DMS153 (cell line): ENCODE measurements around the gene PTPRD.
"Not testable (repeated sequence)": the region's sequence is repeated elsewhere in the genome, so short reads cannot be mapped to it uniquely, and the experiment has no call there.

Experiments used
- DNase-seq: peaks from one replicate; lab custom pipeline; 2025; lab: John Stamatoyannopoulos, UW

Gene PTPRD

DNA sequence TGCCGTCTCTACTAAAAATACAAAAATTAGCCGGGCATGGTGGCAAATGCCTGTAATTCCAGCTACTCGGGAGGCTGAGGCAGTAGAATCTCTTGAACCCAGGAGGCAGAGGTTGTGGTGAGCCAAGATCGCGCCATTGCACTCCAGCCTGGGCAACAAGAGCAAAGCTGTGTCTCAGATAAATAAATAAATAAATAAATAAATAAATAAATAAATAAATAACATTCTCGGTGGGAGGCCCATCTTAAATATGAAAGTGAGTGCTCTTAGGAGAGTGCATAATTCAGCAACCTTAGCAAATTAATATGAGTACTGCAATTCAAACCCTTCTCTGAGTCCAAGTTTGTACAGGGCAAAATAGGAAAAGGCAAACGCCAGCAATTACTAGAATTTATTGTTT, 1302.1 kb downstream of the PTPRD start:
- not testable (repeated sequence) for DNase-seq

DNA sequence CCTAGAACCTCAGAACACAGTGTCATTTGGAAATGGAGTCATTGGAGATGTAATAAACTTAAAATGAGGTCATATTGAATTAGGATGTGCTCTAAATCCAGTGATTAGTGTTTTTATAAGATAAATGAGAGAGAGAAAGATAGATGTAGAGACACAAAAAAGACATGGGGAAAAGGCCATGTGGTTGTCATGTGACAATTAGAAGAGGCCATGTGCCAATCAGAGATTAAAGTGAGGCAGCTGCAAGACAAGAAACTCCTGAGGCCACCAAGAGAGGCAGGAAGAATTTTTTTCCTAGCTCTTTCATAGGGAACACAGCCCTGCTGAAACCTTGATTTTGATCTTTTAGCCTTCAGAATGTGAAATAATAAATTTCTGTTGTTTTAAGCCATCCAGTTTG, 1307.2 kb downstream of the PTPRD start:
- no peak for DNase-seq

DNA sequence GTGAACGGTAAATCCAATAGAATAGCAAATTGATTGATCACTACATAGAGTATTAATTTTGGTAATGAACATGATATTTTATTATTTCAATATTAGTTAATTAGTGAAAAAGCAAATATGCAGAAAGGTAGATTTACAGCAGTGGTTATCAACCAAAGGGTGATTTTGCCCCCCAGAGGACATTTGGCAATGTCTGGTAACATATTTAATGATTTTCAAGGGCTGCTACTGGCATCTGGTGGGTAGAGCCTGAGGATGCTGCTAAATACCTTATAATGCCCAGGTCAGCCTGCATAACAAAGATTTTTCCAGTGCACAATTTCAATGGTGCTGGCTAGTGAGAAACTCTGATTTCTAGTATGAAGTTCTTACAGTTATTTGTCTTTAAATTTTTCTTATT, 1313.7 kb downstream of the PTPRD start:
- DNase-seq: no peak

DNA sequence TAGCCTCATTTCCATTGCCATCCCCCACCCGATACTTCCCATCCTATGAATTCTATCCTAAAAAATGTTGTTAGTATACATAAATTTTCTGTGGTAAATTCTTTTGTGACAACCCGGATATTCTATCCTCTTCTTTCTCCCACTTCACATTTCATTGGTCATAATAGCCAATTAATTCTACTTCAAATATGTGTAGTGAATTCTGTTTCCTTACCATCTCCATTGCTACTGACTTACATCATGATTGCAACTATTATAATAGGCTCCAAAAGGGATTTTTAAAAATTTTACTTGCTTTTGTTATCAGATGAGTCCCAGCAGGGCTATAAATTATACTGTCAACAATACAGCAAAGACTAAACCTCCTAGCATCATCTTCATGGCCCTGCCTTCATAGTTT, 1326.8 kb downstream of the PTPRD start:
- no peak for DNase-seq

DNA sequence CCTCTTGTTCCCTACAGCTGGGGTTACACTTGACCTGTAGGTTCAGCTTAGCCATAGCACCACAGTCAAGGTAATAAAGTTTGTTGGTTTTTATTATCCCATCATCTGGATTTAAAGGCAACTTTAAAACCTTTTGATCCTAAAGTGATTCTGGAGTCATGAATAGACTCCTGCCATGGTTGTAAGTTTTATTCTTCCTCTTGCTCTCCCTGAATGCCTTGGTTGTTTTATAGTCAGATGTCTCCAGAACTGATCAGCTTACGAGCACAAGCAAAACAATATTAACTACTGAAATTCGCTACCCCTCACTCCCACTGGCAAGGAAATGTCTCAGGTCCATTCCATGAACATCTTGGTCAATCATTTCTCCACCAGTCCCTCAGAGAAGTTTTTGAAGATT, 1328.6 kb downstream of the PTPRD start:
- no peak for DNase-seq

DNA sequence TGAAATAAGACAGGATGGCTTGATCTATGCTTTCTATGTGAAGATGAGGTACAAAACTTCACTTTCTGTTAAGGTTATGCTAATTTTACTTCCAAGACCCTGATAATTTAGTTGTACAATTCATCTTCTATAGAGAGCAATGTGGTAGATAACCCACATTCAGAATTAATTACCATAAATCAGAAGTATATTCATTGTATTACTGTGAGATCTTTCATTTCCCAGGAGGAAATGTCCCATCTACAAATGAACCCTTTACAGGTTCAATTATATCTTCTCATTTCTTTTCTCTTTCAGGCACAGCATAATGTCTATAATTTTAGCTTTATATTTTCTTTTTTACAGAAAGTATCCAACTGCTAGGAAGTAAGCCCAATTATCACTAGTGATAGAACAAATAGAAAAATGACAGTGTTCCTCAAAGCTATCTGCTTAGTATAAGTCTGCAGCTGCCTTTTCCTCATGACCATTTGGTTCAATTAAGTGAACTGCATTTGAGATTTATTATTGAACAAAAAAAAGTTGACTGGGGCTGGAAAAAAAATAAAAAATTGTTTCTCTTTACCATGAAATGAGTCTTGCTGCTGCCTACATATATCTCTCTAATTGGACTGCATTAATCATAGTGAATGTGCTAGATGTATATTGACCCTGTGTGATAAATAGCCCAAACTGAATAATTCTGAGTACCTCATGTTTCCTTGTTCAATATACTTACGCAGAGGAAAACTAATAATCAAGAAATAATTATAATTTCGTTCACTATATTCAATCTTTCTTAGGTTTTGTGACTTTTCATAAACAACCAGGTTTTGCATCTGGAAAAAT, 1329.4 kb downstream of the PTPRD start:
- no peak for DNase-seq

DNA sequence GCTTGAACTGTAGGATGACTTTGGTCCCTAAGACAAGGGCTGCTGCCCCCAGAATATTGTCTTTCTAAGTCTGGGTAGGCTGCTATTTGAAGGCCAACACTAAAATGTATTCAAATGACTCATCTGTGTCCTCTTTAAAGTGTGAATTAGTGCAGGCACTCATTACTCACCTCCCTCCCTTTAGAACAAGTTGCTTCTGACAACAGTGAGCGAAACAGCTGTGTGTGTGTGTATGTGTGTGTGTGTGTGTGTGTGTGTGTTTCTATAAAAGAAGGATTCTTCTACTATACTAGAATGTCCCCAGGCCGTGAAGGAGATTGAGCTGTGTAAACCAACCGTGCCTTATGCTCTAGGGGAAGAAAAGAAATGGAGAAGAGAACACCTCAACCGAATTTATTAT, 1337.2 kb downstream of the PTPRD start:
- DNase-seq: no peak

DNA sequence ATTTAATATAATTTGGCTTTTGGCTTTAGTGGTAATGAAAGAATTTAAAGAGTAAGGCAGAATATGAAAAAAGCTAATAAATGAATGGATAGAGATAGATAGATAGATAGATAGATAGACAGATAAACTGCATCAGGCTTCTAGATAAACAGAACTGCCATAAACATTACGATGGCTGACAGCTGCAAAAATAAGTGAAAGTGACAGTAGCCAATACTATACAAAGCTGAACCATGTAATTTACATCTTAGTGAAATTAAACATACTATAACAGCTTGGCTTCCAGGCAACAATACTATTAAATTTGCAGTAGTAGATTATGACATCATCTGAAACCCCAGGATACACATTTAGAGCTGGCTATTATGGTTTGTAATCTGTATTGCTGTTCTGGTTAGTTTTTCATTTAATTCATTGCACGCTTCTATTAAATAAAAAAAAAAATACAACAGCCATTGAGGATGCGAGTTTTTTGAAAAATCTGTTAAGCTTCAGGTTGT, 1354.8 kb downstream of the PTPRD start:
- peak; percentile 12 for DNase-seq

DNA sequence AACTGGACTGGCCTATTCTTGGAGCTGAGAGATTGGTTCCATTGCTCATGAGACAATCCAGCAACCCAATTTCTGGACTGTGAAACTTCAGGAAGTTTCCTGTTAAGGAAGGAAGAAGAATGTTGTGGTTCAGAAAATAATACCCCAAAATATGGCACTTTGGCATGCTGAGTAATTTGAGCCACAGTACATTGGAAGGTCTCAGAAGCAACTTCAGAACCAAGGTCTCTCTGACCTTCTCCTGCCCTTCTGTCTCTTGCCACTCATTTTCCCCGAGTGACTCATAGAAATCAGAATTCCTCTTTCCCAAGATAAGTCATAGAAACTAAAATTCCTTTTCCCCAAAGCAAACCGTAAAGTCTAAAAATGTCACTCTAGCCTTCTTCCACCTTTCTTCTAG, 1366.1 kb downstream of the PTPRD start:
- DNase-seq: no peak

DNA sequence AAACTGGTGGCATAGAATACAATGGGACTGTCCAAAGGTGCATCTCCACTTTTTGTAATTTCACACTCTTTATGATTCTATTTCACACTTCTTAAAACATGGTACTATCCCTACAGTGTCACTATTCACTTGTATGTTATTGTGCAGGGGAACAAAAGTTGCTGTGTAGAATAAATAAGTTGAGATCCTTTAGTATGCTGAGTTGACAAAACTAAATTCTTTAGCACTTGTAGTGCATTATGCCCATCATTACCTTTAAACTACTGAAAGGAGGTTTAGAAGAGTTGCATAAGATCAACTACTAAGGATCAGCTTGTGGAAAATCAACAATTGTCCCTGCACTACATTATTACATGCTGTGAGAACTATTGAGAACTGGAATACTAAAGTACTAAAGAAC, 1380.9 kb downstream of the PTPRD start:
- no peak for DNase-seq

DNA sequence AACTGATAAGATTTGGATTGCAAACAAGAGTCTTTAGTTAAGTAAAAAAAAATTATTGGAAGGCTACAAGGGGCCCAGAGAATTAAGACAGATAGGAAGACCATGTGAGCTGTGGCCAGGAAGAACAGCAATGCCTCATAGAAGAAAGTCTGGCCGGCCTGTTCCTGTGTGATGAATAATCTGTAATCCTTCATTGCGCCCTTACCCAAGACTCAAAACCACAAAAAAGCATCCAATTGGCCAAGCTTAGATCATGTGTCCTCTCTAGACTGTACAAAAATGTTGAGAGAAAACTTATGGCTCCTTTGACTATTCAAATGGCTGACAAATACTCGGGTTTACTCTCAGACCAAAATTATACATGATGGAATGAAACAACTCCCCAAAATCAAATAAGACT, 1383.5 kb downstream of the PTPRD start:
- no peak for DNase-seq

DNA sequence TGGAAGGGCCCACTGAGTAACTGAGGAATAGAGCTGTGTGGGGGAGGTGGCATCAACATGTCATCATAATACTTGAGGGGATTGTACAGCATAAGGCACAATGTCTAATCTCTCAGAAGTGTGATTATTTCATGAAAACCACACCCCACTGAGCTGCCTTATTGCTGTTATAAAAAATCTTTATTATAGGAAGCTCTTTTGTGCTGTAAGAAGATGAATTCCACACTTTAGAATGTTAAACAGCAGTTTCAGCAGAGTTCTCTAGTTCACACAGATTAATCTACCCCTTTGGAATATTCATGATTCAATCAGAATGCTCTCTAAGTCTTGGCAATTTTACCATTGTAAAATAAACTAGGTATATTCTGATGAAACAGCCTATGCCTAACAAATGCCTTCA, 1389.6 kb downstream of the PTPRD start:
- DNase-seq: no peak

DNA sequence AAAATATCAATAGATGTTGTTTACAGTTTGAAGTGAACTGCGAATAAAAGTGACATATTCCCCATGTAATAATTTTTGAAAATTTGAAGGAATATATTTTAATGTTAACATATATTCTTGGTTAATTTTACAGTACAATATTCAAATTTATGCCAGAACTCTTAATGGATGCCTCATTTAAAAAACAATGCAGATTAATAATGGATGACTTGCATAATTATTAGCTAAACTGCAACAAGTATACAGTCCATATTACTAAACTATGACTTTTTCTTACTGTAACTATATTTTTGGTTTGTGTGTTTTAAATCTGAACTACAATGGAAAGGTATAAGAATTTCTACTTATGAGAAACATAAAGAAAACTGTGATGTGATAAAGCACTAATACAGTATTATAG, 1390.1 kb downstream of the PTPRD start:
- no peak for DNase-seq

DNA sequence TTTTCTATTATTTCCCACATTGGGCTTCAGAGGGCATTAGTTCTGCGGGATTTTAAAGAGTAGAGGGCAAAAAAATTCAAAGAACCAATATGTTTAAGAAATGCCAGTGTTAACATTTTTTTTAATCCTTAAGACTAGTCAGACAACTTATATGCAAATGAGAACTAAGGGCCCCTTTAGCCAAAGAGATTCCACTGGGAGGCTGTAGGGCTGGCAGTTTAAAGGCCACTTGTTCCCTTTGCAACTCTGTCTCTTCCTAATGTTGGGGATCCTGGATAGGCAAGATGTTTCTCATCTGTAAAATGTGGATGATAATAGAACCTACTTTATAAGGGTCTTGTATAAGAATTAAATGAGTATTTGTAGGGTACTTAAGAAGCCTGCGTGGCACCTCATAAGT, 1395.9 kb downstream of the PTPRD start:
- no peak for DNase-seq

DNA sequence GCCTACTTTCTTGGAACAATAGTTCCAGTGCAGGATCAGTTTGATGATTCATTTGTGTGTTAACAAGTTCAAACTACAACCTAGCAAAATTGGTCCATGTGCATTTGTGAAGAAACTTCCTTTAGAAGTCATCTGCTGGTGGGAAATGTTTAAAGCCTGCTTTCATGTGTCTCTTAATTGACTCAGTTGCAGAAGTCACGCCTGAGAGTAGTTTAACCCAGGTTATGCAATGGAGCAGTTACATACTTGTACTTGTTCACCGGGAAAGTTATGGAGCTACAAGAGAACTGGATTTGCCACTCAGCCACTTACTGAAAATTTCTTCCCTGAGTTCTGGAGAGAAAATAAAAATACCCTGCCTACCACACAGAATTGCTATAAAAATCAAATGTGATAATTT, 1397.8 kb downstream of the PTPRD start:
- DNase-seq: no peak

DNA sequence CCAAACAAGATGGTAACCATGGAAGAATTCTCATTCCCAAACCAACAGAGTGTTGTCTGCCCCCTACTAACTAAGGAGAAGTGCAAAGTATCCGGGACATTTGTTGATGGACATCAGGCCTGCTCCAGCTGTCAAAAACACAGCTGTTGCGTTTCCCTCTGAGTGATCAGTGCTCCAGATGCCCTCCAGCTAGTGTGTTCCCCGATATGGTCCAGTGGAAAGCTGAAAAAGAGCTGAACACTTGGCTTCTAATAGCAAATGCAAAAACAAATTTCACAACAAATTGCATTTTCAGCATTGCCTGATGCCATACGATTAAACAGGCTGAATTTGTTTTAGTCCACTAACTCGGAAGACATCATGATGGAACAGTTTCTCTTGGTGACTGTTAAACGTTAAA, 1398.7 kb downstream of the PTPRD start:
- DNase-seq: no peak

DNA sequence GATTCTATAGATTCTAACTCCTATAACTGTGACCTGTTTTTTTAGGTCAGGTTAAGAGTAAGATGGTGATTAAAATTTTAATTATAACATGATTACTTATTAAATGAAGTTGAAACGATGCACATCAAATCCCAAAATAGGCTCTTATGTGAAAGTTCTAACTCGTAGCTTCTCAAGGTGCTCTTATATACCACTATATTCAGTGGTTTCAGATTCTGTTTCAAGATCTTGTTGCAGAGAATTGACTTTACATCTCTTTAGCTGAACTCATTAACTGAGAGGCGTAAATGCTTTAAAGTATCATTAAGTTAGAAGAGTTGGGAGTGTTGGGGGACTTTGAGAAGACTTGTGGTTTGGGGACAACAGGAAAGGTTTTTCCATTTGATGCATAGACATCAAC, 1399.8 kb downstream of the PTPRD start:
- no peak for DNase-seq

DNA sequence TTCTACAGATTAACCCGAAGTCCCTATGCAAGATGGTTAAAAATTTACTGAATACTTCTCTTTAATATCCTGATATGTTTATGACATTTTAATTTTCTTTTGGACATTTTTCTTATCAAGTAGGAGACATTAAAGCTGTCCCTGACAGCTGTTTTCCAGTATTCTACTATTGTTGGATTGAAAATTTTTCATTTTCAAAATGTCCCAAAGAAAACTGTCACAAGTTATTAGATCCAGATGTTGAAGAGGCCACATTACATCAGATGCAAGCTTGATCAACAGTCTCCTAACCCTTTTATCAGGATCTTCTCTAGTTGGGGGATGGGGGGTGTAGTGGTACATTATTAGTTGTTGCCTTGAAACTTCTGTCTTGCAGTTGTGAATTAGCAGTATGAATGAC, 1410.5 kb downstream of the PTPRD start:
- no peak for DNase-seq

DNA sequence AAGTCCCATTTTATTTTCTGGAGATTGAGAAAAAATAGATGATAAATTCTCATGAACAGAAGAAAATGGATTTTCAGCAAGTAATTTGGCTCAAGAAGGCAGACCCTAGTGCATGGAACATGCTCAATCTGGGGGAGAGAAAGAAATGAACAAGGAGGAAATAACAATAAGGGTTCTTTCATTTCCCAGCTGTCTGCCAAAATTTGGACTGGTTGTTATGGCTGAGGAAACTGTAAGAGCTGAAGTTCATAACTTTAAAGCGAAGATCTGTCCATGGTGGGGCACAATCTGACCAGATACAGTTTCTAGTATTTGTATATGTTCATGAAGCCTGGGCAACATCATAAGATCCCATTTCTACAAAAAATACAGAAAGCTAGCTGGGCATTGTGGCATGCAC, 1426.7 kb downstream of the PTPRD start:
- DNase-seq: no peak

DNA sequence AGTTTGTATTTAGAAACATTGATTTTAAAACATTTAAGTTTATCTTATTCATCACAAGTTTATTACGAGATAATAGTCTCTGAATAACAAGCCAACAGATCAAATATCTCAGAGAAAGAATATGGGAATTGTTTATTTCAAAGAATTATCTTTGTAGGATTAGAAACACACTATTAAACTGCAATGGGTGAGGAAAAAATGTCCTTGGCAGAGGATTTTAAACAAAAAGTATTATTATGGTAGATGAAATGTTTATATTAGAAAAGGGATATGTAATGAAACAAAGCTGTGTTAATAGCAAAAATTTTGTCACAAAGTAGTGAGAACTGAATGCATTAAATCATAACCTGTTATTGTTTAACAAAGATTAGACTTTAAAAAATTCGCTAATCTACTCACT, 1430.4 kb downstream of the PTPRD start:
- no peak for DNase-seq

DNA sequence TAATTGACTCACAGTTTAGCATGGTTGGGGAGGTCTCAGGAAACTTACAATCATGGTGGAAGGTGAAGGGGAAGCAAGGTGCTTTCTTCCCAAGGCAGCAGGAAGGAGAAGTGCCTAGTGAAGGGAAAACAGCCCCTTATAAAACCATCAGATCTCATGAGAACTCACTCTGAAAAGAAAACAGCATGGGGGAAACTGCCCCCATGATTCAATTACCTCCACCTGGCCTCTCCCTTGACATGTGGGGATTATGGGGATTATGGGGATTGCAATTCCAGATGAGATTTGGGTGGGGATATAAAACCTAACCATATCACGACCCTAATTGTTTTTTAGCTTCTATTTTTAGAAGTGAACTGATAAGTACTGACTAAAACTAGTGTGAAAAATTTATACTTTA, 1435.7 kb downstream of the PTPRD start:
- DNase-seq: no peak

DNA sequence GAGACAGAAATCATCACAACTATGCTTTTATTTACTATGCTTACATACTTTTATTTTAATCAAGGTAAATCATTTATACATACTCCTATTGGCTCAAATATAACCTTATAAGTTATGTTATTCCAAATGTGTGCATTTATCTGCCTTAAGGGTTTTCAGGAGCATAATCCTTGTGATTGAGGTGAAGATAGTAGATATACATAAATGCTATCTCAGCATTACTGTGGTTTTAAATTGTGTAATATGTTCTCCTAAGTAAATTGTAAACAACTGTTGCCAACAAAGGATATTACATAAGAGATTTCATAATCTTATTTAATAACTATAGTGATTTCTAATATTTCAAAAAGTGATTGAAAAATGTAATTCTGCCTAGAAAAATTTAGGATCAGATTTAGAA, 1438.4 kb downstream of the PTPRD start:
- DNase-seq: no peak

DNA sequence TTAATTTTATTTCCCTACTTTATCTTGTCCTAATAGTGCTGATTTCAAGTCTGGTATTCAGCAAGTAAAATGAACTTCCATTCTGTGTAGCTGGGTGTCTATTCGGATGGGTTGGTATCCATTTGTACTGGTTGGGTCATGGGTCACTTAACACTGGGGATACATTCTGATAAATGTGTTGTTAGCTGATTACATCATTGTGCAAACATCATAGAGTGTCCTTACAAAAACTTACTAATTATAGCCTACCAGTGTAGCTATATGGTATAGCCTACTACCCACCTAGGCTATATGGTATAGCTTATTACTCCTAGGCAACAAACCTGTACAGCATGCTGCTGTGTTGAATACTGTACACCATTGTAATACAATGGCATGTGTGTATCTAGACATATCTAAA, 1439.5 kb downstream of the PTPRD start:
- no peak for DNase-seq

DNA sequence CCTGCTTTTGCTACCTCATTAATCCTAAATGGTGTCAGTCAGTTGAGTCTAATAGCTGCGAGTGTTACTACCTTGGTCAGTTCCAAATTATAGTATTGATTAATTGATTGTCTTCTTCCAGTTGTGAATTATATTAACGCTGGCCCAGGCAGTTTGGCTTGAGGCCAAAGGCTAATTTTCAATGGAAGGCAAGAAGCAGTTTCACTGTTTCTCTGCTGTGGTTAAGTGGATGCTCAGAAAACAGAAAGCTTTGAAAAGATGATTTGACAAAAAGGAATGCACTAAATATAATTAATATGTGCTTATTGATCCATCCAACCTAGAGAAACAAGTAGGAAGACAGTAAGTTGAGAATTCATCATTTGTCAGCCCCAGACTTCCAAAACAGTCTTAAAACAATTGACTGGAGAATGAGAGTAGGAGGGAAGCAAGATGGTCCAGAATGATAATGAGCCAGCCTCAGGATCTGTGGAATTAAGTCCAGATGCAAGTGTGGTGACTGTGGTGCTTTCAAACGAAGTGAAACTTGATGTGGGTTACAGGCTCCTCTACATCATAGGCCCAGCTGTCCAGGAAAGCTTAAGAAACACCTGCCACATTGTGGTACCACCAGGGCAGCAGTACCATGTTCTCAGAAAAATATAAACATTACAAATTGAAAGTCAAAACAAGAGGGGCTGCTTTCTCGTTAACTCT, 1442.2 kb downstream of the PTPRD start:
- DNase-seq: no peak
